Measurements from ENCODE around the gene BAZ1A.

BAZ1A gene

GRCh38 chr14:34890937-34891336 lies 15.8 kb upstream of the BAZ1A start:
- no peak for TF ChIP-seq SIN3A (IDR thresholded peaks at IDR 0.05; ENCODE audit: borderline replicate concordance, insufficient read depth, low read length)
- no peak for TF ChIP-seq TAF1 (IDR thresholded peaks at IDR 0.05; ENCODE audit: borderline replicate concordance, insufficient read depth, low read length)
- no peak for TF ChIP-seq POLR2AphosphoS5 (IDR thresholded peaks at IDR 0.05; ENCODE audit: low read depth, low read length)
- TF ChIP-seq, protein P1, sequence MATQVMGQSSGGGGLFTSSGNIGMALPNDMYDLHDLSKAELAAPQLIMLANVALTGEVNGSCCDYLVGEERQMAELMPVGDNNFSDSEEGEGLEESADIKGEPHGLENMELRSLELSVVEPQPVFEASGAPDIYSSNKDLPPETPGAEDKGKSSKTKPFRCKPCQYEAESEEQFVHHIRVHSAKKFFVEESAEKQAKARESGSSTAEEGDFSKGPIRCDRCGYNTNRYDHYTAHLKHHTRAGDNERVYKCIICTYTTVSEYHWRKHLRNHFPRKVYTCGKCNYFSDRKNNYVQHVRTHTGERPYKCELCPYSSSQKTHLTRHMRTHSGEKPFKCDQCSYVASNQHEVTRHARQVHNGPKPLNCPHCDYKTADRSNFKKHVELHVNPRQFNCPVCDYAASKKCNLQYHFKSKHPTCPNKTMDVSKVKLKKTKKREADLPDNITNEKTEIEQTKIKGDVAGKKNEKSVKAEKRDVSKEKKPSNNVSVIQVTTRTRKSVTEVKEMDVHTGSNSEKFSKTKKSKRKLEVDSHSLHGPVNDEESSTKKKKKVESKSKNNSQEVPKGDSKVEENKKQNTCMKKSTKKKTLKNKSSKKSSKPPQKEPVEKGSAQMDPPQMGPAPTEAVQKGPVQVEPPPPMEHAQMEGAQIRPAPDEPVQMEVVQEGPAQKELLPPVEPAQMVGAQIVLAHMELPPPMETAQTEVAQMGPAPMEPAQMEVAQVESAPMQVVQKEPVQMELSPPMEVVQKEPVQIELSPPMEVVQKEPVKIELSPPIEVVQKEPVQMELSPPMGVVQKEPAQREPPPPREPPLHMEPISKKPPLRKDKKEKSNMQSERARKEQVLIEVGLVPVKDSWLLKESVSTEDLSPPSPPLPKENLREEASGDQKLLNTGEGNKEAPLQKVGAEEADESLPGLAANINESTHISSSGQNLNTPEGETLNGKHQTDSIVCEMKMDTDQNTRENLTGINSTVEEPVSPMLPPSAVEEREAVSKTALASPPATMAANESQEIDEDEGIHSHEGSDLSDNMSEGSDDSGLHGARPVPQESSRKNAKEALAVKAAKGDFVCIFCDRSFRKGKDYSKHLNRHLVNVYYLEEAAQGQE (IDR thresholded peaks at IDR 0.05; ENCODE audit: insufficient read depth in 1 of 2, low read depth in 2 of 2, low read length in 2 of 2): no peak
- no peak for TF ChIP-seq FOXP2 (optimal IDR thresholded peaks at IDR 0.05; ENCODE audit: borderline replicate concordance, extremely low read depth, extremely low read length, insufficient read depth)

- TF ChIP-seq SIN3A (IDR thresholded peaks at IDR 0.05; ENCODE audit: borderline replicate concordance, insufficient read depth, low read length) (no peak), FOXP2 (optimal IDR thresholded peaks at IDR 0.05; ENCODE audit: borderline replicate concordance, extremely low read depth, extremely low read length, insufficient read depth) (no peak), TAF1 (IDR thresholded peaks at IDR 0.05; ENCODE audit: borderline replicate concordance, insufficient read depth, low read length) (no peak), POLR2AphosphoS5 (IDR thresholded peaks at IDR 0.05; ENCODE audit: low read depth, low read length) (no peak)
- TF ChIP-seq, protein P1 (IDR thresholded peaks at IDR 0.05; ENCODE audit: insufficient read depth in 1 of 2, low read depth in 2 of 2, low read length in 2 of 2): no peak
These were observed 13.0 kb upstream of the BAZ1A start for GRCh38 chr14:34888186-34888585.

GRCh38 chr14:34883954-34884353 lies 8.8 kb upstream of the BAZ1A start:
- TF ChIP-seq TAF1 (IDR thresholded peaks at IDR 0.05; ENCODE audit: borderline replicate concordance, insufficient read depth, low read length): no peak
- no peak for TF ChIP-seq FOXP2 (optimal IDR thresholded peaks at IDR 0.05; ENCODE audit: borderline replicate concordance, extremely low read depth, extremely low read length, insufficient read depth)
- TF ChIP-seq, protein P1 (IDR thresholded peaks at IDR 0.05; ENCODE audit: insufficient read depth in 1 of 2, low read depth in 2 of 2, low read length in 2 of 2): no peak
- TF ChIP-seq SIN3A (IDR thresholded peaks at IDR 0.05; ENCODE audit: borderline replicate concordance, insufficient read depth, low read length): no peak
- no peak for TF ChIP-seq POLR2AphosphoS5 (IDR thresholded peaks at IDR 0.05; ENCODE audit: low read depth, low read length)

DNA sequence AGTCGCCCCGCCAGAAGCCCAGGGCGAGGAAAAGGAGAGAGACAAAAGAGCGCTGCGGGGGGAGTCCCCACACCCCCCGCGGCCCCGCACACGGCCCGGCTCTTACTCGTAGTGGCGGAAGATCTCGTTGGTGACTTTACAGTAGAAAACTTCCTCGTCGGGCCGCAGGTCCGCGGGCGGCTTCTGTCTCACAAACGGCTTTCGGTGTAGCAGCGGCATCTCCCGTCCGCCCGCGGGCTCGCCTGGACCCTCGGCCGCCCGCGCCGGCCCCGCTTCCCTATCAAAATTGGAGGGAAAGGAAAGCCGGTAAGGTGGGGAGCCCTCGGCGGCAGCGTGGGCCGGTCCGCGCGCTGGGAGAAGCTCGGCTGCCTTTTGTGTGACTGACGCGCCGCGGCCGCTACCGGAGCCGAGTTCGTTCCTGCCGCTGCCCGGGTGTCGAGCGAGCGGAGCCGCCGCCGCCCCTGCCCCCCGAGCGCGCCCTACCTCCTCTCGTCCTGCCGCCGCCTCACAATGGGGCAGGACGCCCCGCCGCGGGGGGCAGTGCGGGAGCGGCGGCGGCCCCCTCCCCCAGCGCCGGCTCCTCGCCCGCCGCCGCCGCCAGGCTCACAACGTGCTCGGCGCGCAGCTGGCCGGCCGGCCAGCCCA lies 652 bp downstream of the BAZ1A start:
- no peak for TF ChIP-seq TAF1 (IDR thresholded peaks at IDR 0.05; ENCODE audit: borderline replicate concordance, insufficient read depth, low read length)
- TF ChIP-seq FOXP2 (optimal IDR thresholded peaks at IDR 0.05; ENCODE audit: borderline replicate concordance, extremely low read depth, extremely low read length, insufficient read depth): no peak
- no peak for TF ChIP-seq SIN3A (IDR thresholded peaks at IDR 0.05; ENCODE audit: borderline replicate concordance, insufficient read depth, low read length)
- TF ChIP-seq, protein P1 (IDR thresholded peaks at IDR 0.05; ENCODE audit: insufficient read depth in 1 of 2, low read depth in 2 of 2, low read length in 2 of 2): no peak
- no peak for TF ChIP-seq POLR2AphosphoS5 (IDR thresholded peaks at IDR 0.05; ENCODE audit: low read depth, low read length)
